ENCODE data around the gene SAMD7. TPM values are rescaled to one million over a fixed set of nuclear protein-coding genes. Genes with fewer than 3 reads are reported as not detected.

The SAMD7 gene
- total and polyA plus RNA-seq, 2 of the 13 experiments (the other 11 are each of a cell fraction or from before 2014, with no cell fraction given) = not detected

DNA sequence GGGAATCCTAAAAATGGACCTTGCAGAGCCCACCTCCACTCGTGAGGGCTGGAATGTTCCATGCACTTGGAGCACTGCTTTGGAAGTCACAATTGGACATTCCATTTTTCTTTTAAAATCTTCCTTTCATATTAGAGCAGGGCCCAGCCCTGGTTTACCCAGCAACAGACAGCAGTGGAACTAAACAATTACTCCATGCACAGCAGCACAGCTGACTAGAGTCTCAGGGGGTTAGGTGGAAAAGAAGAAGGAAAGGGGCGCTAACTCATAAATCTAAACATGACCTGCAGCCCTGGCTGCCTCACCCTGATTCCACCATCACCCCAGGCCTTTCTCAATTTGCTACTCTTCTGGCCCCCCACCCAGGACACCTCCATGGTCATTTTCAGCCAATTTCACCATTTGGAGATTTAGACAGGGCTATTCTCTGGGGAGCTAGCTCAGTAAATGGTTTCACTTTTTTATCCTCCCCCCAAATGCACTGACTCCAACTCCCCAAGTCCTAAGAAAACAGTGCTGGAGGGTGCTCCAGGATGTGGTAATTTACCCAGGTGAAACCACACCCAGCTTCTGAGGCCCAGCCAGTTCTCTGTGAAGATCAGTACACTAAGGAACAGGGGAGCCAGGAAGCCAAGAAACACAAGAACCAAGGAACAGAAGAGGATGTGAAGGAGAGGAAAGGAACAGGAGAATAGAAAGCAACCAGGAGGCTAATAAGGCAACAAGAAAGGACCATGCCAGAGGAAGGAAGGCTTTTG is 40.1 kb upstream of the SAMD7 start:
- TF ChIP-seq MEIS2 (CRISPR knock-in tag; IDR thresholded peaks at IDR 0.05) = no peak
- H3K27ac ChIP-seq (ENCODE audit: extremely low read length, insufficient read depth, low read length) = no peak overlapping the region
- intact Hi-C loops (cut with micrococcal nuclease; ENCODE audit: unreplicated experiment) = no loop called here
- DNase-seq (ENCODE audit: low spot score) (no peak), FAIRE-seq (no peak), ATAC-seq (no peak)
- in situ Hi-C loops (cut with HindIII; ENCODE audit: extremely low pct_ligation_motif_present, low pct_unique_long_range_greater_than_20kb) = no loop called here
- ChIA-PET POLR2A (no interaction called here), CTCF (ENCODE audit: low intra/inter-chr PET ratio, low total read pairs) (no interaction called here)
- H3K36me3 ChIP-seq (replicated peaks in 1 of 2; ENCODE audit: control insufficient read depth in 1 of 2, insufficient read depth in 2 of 2, low read length in 2 of 2) = no peaks in the 10 kb centered on the region
- peaks cover 12% of the 10 kb centered on the region for H3K4me1 ChIP-seq (ENCODE audit: insufficient read depth, low read length)
- no peak overlapping the region for H2AFZ ChIP-seq (ENCODE audit: low read length)
- H3K4me3 ChIP-seq (replicated peaks in 1 of 3; ENCODE audit: insufficient read depth in 1 of 3, low read depth in 2 of 3, low read length in 3 of 3) = no peak overlapping the region
- H3K4me2 ChIP-seq (ENCODE audit: low read depth, low read length) = no peak overlapping the region
- H4K20me1 ChIP-seq (ENCODE audit: insufficient read depth, low read length) = no peaks in the 10 kb centered on the region
- no TSS peak for BruUV-seq (replicated peaks)
- no peaks in the 10 kb centered on the region; a peak in 1 of 5 replicates for H3K27me3 ChIP-seq (ENCODE audit: control insufficient read depth in 1 of 2, insufficient read depth in 2 of 2, low read length in 2 of 2)
- no peaks in the 10 kb centered on the region for H3K79me2 ChIP-seq (ENCODE audit: insufficient read depth, low read length)
- H3K9me3 ChIP-seq (ENCODE audit: low read length) = no peaks in the 10 kb centered on the region
- H3K9ac ChIP-seq (ENCODE audit: insufficient read depth, low read depth, low read length) = no peak overlapping the region
- 29% methylated on average over 2 of the region's 2 CpGs for whole genome bisulfite sequencing (ENCODE audit: low lambda C conversion rate)

DNA sequence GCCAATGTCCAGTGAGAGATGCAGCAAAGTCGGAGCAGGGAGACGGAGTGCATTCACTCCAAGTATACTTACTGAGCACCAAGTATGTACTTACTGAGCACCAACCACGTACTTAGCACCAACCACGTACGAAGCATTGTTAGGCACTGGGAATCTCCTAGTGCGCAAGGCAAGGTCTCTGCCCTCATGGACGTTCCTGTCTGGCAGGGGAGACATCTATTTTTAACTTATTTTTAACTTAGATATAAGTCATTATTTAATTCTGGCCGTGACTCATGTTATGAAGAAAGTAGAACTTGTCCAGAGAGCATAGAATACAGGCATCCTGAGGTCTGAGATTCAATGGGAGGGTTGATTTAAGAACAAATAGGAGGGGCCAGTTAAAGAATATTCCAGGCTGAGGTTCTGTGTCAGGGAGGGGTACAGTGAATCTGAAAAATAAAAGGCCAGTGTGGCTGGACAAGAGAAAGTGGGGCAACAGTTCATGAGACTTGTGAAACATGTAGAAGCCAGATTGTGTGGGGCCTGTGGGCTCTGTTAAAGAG is 32.3 kb upstream of the SAMD7 start:
- Histone ChIP-seq H2AFZ (ENCODE audit: low read length) (no peak overlapping the region), H3K4me1 (ENCODE audit: insufficient read depth, low read length) (no peaks in the 10 kb centered on the region), H3K4me2 (ENCODE audit: low read depth, low read length) (no peak overlapping the region), H3K27me3 (ENCODE audit: control insufficient read depth in 1 of 2, insufficient read depth in 2 of 2, low read length in 2 of 2) (peaks cover 0 to 1% of the 10 kb centered on the region in 2 experiments; a peak in 2 of 5 replicates), H3K36me3 (replicated peaks in 1 of 2; ENCODE audit: control insufficient read depth in 1 of 2, insufficient read depth in 2 of 2, low read length in 2 of 2) (no peaks in the 10 kb centered on the region), H3K9me3 (ENCODE audit: low read length) (no peaks in the 10 kb centered on the region), H4K20me1 (ENCODE audit: insufficient read depth, low read length) (no peaks in the 10 kb centered on the region), H3K9ac (ENCODE audit: insufficient read depth, low read depth, low read length) (no peak overlapping the region), H3K79me2 (ENCODE audit: insufficient read depth, low read length) (no peaks in the 10 kb centered on the region), H3K4me3 (replicated peaks in 1 of 3; ENCODE audit: insufficient read depth in 1 of 3, low read depth in 2 of 3, low read length in 3 of 3) (no peak overlapping the region), H3K27ac (ENCODE audit: extremely low read length, insufficient read depth, low read length) (no peak overlapping the region)
- intact Hi-C loops (cut with micrococcal nuclease; ENCODE audit: unreplicated experiment) (no loop called here), in situ Hi-C loops (cut with HindIII; ENCODE audit: extremely low pct_ligation_motif_present, low pct_unique_long_range_greater_than_20kb) (no loop called here)
- ChIA-PET CTCF (ENCODE audit: low intra/inter-chr PET ratio, low total read pairs) (no interaction called here), POLR2A (no interaction called here)
- DNase-seq (ENCODE audit: low spot score) (no peak), FAIRE-seq (no peak), ATAC-seq (no peak)
- TF ChIP-seq ZNF598 (CRISPR knock-in tag; IDR thresholded peaks at IDR 0.05; ENCODE audit: borderline replicate concordance) = no peak
- TF ChIP-seq, protein P1, sequence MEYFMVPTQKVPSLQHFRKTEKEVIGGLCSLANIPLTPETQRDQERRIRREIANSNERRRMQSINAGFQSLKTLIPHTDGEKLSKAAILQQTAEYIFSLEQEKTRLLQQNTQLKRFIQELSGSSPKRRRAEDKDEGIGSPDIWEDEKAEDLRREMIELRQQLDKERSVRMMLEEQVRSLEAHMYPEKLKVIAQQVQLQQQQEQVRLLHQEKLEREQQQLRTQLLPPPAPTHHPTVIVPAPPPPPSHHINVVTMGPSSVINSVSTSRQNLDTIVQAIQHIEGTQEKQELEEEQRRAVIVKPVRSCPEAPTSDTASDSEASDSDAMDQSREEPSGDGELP (IDR thresholded peaks at IDR 0.05; ENCODE audit: borderline replicate concordance, low read depth) = no peak
- WGBS (ENCODE audit: low lambda C conversion rate) = 49% methylated on average over 8 of the region's 8 CpGs
- BruUV-seq (replicated peaks) = no TSS peak
